Activated CD4-positive, alpha-beta T cell treated with anti-CD3 and anti-CD28 coated beads, Interleukin-2, amount 10 ng/mL, durations not matched to agents 24 days and 14 days (primary cell): Measurements from ENCODE around the gene TMEM39B. TPM values are rescaled to one million over a fixed set of nuclear protein-coding genes. Genes with fewer than 3 reads are reported as not detected.
"Not testable (repeated sequence)": the region's sequence is repeated elsewhere in the genome, so short reads cannot be mapped to it uniquely, and the experiment has no call there.

Source experiments
- DNase-seq: peaks from one replicate; pipeline ENCODE4 v3.0.0; 2022
- H3K27ac Mint-ChIP-seq: one replicate; pipeline ENCODE4 v1.8.0; 2022; ENCODE audit warnings: mild to moderate bottlenecking, mixed read lengths
- H3K27me3 Mint-ChIP-seq: one replicate; pipeline ENCODE4 v1.8.0; 2022; ENCODE audit warnings: mixed read lengths
- H3K36me3 Mint-ChIP-seq: one replicate; pipeline ENCODE4 v1.8.0; 2022; ENCODE audit warnings: low read depth, mild to moderate bottlenecking, mixed read lengths
- H3K4me1 Mint-ChIP-seq: one replicate; pipeline ENCODE4 v1.8.0; 2021; ENCODE audit warnings: mixed read lengths
- H3K4me3 Mint-ChIP-seq: one replicate; pipeline ENCODE4 v1.8.0; 2022; ENCODE audit warnings: mild to moderate bottlenecking, moderate library complexity, mixed read lengths
- H3K9me3 Mint-ChIP-seq: one replicate; pipeline ENCODE4 v1.8.0; 2021; ENCODE audit warnings: mixed read lengths
- intact Hi-C: fragments of 100-400 bp; cut with micrococcal nuclease; formaldehyde crosslinking; loops from one replicate; pipeline ENCODE4 v1.15.1; 2023
- total RNA-seq: library from RNA; stranded (reverse); gene quantifications from 2 replicates; pipeline ENCODE4 v1.2.3, GENCODE V29; 2022

The TMEM39B gene
- total RNA-seq, 1 donor from 2014 or later, result 38.0 TPM

- Mint-ChIP-seq H3K27me3 (no peaks in the 10 kb centered on the region), H3K36me3 (peaks cover 12% of the 10 kb centered on the region), H3K4me1 (peaks cover 41% of the 10 kb centered on the region), H3K4me3 (peak overlapping the region; percentile 48), H3K27ac (no peak overlapping the region), H3K9me3 (no peaks in the 10 kb centered on the region)
- intact Hi-C loops, result no loop called here
- DNase-seq, result no peak
Observed at GRCh38 chr1:32111040-32111623, 38.4 kb downstream of the TMEM39B start.

DNA sequence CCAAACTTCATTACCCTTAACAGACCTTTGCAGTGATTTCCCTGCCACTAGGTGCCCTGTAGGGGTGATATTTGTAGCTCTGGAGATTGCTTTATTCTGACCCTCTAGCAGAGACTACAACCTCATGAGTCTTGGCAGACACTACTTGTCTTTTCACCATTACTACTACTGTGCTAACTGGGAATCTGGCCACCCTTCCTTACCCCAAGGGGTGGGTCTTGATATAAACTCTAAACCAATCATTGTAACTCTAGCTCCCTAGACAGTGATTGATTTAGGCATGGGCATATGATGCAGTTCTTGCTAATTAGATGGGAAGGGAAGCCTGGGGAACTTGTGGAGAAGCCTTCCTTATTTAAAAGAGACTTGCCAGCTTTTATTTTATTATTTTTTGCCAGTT is 39.0 kb downstream of the TMEM39B start:
- Mint-ChIP-seq H3K9me3 (no peaks in the 10 kb centered on the region), H3K4me3 (peak overlapping the region; percentile 48), H3K27me3 (no peaks in the 10 kb centered on the region), H3K36me3 (peaks cover 15% of the 10 kb centered on the region), H3K27ac (no peak overlapping the region), H3K4me1 (peaks cover 40% of the 10 kb centered on the region)
- no peak for DNase-seq
- intact Hi-C loops, result no loop called here

DNA sequence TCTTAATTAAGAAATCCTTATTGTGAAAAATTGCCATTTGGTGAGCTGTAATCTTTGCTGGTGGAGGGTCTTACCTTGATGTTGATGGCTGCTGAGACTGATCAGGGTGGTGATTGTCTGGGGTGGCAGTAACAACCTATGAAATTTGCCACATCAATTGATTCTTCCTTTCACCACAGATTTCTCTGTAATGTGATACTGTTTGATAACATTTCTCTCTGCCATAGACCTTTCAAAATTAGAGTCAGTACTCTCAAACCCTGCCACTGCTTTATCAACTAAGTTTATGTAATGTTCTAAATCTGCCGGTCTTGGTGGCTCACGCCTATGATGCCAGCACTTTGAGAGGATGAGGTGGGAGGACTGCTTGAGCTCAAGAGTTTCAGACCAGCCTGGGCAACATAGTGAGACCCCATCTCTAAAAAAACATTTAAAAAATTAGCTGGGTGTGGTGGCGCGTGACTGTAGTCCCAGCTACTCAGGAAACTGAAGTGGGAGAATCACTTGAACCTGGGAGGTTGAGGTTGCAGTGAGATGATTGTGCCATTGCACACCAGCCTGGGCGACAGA is 40.2 kb downstream of the TMEM39B start:
- Mint-ChIP-seq H3K9me3 (no peaks in the 10 kb centered on the region), H3K27me3 (no peaks in the 10 kb centered on the region), H3K4me3 (peak overlapping the region; percentile 4), H3K36me3 (peaks cover 15% of the 10 kb centered on the region), H3K27ac (peak overlapping the region; percentile 64), H3K4me1 (peaks cover 38% of the 10 kb centered on the region)
- DNase-seq, result no peak
- intact Hi-C loops, result no loop called here

DNA sequence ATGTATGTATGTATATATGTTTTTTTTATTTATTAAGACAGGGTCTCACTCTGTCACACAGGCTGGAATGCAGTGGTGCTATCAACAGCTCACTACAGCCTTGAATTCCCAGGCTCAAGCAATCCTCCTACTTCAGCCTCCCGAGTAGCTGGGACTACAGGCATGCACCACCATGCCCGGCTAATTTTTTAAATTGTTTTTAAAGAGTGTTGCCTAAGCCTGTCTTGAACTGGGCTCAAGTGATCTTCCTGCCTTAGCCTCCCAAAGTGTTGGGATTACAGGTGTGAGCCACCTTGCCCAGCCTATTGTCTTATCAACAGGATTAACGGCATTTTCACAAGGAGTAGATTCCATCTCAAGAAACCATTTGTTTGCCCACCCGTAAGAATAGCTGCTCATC is 40.7 kb downstream of the TMEM39B start:
- Mint-ChIP-seq H3K36me3 (peaks cover 15% of the 10 kb centered on the region), H3K4me3 (peak overlapping the region; percentile 37), H3K4me1 (peaks cover 40% of the 10 kb centered on the region)
- H3K27me3 Mint-ChIP-seq, intact Hi-C loops, H3K9me3 Mint-ChIP-seq, H3K27ac Mint-ChIP-seq, DNase-seq: not testable (repeated sequence)

- no peak for DNase-seq
- Mint-ChIP-seq H3K27ac (no peak overlapping the region), H3K4me3 (no peak overlapping the region), H3K27me3 (no peaks in the 10 kb centered on the region), H3K36me3 (peaks cover 13% of the 10 kb centered on the region), H3K4me1 (peaks cover 37% of the 10 kb centered on the region), H3K9me3 (no peaks in the 10 kb centered on the region)
- intact Hi-C loops, result no loop called here
Observed at GRCh38 chr1:32114420-32114819, 41.7 kb downstream of the TMEM39B start.

DNA sequence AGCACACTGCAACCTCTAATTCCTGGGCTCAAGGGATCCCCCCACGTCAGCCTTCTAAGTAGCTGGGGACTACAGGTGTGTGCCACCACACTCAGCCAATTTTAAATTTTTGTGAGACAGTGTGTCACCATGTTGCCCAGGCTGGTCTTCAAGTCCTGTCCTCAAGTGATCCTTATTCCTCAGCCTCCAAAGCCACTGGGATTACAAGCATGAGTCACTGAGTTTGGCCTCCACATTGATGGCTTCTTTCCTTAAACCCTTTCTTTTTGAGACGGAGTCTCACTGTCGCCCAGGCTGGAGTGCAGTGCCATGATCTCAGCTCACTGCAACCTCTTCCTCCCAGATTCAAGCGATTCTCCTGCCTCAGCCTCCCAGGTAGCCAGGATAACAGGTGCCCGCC is 42.8 kb downstream of the TMEM39B start:
- Mint-ChIP-seq H3K9me3 (no peaks in the 10 kb centered on the region), H3K4me3 (no peak overlapping the region), H3K4me1 (peaks cover 32% of the 10 kb centered on the region), H3K36me3 (peaks cover 9% of the 10 kb centered on the region), H3K27me3 (no peaks in the 10 kb centered on the region), H3K27ac (no peak overlapping the region)
- no peak for DNase-seq
- intact Hi-C loops, result no loop called here

- no peaks in the 10 kb centered on the region for H3K9me3 Mint-ChIP-seq
- peaks cover 14% of the 10 kb centered on the region for H3K36me3 Mint-ChIP-seq
- H3K27me3 Mint-ChIP-seq, result no peaks in the 10 kb centered on the region
- H3K27ac Mint-ChIP-seq, result no peak overlapping the region
- H3K4me3 Mint-ChIP-seq, result no peak overlapping the region
- no peak for DNase-seq
- intact Hi-C loops, result no loop called here
- H3K4me1 Mint-ChIP-seq, result peaks cover 29% of the 10 kb centered on the region
Observed at GRCh38 chr1:32116531-32116930, 43.8 kb downstream of the TMEM39B start.

DNA sequence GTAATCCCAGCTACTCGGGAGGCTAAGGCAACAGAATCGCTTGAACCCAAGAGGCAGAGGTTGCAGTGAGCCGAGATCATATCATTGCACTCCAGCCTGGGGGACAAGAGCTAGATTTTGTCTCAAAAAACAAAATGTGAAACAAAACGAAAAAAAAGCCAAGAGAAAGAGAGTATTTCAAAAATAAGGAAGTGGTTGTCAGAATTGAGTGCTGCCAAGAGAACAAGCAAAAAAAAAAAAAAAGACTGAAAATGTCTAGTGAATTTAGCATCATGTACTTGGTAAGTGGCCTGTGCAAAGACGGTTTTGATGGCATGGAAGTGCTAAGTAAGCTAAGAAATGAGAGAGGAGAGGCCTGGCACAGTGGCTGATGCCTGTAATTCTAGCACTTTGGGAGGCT is 49.4 kb downstream of the TMEM39B start:
- Mint-ChIP-seq H3K4me3 (no peak overlapping the region), H3K27me3 (no peaks in the 10 kb centered on the region), H3K36me3 (peaks cover 8% of the 10 kb centered on the region), H3K9me3 (no peaks in the 10 kb centered on the region), H3K4me1 (peaks cover 26% of the 10 kb centered on the region), H3K27ac (no peak overlapping the region)
- DNase-seq, result no peak
- intact Hi-C loops, result no loop called here

DNA sequence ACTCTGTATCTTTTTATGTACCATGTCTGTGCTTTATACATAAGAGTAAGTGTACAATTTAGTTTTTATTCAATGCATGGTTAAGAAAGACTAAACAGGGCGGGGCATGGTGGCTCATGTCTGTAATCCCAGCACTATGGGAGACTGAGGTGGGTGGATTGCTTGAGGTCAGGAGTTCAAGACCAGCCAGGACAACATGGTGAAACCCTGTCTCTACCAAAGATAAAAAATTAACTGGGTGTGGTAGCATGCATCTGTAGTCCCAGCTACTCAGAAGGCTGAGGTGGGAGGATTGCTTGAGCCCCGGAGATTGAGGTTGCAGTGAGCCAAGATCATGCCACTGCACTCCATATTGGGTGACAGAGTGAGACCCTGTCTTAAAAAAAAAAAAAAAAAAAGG is 50.6 kb downstream of the TMEM39B start:
- H3K9me3 Mint-ChIP-seq, H3K27me3 Mint-ChIP-seq, H3K4me3 Mint-ChIP-seq: not testable (repeated sequence)

DNA sequence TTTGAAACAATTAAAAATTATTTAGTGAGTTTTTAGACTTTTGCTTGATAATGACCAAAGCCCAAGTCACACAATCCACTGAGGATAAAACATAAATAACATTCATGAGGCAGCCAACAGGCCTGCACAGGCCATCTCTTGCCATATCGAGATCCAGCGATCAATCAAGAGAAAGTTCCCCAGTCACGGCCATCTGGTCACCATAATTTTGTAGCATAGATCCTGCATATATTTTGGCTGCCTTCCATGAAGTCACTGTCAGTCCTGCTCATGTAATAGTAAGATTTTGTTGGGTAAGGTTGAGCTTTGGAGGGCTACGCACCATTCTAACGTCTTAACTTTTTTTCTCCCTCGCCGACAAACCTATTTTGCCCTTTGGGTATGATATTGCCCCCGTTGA is 52.6 kb downstream of the TMEM39B start:
- Mint-ChIP-seq H3K36me3 (peaks cover 17% of the 10 kb centered on the region), H3K4me1 (peaks cover 32% of the 10 kb centered on the region), H3K27me3 (no peaks in the 10 kb centered on the region), H3K27ac (no peak overlapping the region), H3K4me3 (no peak overlapping the region), H3K9me3 (no peaks in the 10 kb centered on the region)
- DNase-seq, result no peak
- intact Hi-C loops, result no loop called here

More for the DNA sequence above, 50.6 kb downstream of the TMEM39B start:
- intact Hi-C loops, DNase-seq, H3K27ac Mint-ChIP-seq: not testable (repeated sequence)
- Mint-ChIP-seq H3K4me1 (peaks cover 29% of the 10 kb centered on the region), H3K36me3 (peaks cover 13% of the 10 kb centered on the region)

GRCh38 chr1:32126770-32127169 is 54.0 kb downstream of the TMEM39B start:
- DNase-seq, result no peak
- Mint-ChIP-seq H3K27ac (peak overlapping the region; percentile 11), H3K9me3 (no peaks in the 10 kb centered on the region), H3K4me3 (no peak overlapping the region), H3K27me3 (no peaks in the 10 kb centered on the region), H3K36me3 (peaks cover 14% of the 10 kb centered on the region), H3K4me1 (peaks cover 23% of the 10 kb centered on the region)
- intact Hi-C loops, result no loop called here

- H3K27me3 Mint-ChIP-seq, result no peaks in the 10 kb centered on the region
- H3K36me3 Mint-ChIP-seq, result peaks cover 14% of the 10 kb centered on the region
- peaks cover 19% of the 10 kb centered on the region for H3K4me1 Mint-ChIP-seq
- H3K4me3 Mint-ChIP-seq, result no peak overlapping the region
- no peak overlapping the region for H3K27ac Mint-ChIP-seq
- intact Hi-C loops, result no loop called here
- H3K9me3 Mint-ChIP-seq, result no peaks in the 10 kb centered on the region
- DNase-seq, result no peak
Observed at GRCh38 chr1:32127409-32128198, 54.9 kb downstream of the TMEM39B start.

- intact Hi-C loops, result no loop called here
- peaks cover 17% of the 10 kb centered on the region for H3K36me3 Mint-ChIP-seq
- no peak for DNase-seq
- H3K9me3 Mint-ChIP-seq, result no peaks in the 10 kb centered on the region
- H3K27me3 Mint-ChIP-seq, result no peaks in the 10 kb centered on the region
- H3K4me1 Mint-ChIP-seq, result peaks cover 14% of the 10 kb centered on the region
- H3K4me3 Mint-ChIP-seq, result no peak overlapping the region
- H3K27ac Mint-ChIP-seq, result no peak overlapping the region
Observed at GRCh38 chr1:32128479-32128878, 55.7 kb downstream of the TMEM39B start.

- Mint-ChIP-seq H3K36me3 (peaks cover 18% of the 10 kb centered on the region), H3K27ac (no peak overlapping the region), H3K4me3 (no peak overlapping the region), H3K27me3 (no peaks in the 10 kb centered on the region), H3K4me1 (peaks cover 15% of the 10 kb centered on the region), H3K9me3 (no peaks in the 10 kb centered on the region)
- intact Hi-C loops, result no loop called here
- no peak for DNase-seq
Observed at GRCh38 chr1:32128964-32129363, 56.2 kb downstream of the TMEM39B start.
